K562 (cell line): ENCODE results near the gene ATP5MC3. TPM values are rescaled to one million over a fixed set of nuclear protein-coding genes. Genes with fewer than 3 reads are reported as not detected.

ENCODE experiments used
- ATAC-seq: fragments of 200-7000 bp; cut with Tn5 transposase; 3 replicates; pipeline ENCODE4 v1.9.1; 2020; ENCODE audit warnings: moderate library complexity
- BruUV-seq: library from RNA; stranded (reverse); fragments of 400-500 nt; replicated peaks from 2 replicates; lab custom pipeline; 2021; lab: Mats Ljungman, UMichigan
- CTCF ChIA-PET: fragments of 300-600 bp; formaldehyde crosslinking; extraction: SDS; loops from one replicate; lab custom pipeline; 2021; ENCODE audit warnings: low intra/inter-chr PET ratio; lab: Yijun Ruan, JAX
- POLR2A ChIA-PET: fragments of 300-600, 350-650 bp; sonication (Branson Sonifier 250); formaldehyde crosslinking; extraction: SDS; loops from one replicate; lab custom pipeline; 2021; ENCODE audit warnings: antibody characterized with exemption, inconsistent platforms; lab: Yijun Ruan, JAX
- DNase-seq, 4 experiments: peaks; one replicate each; pipeline versions ENCODE4 v3.0.0 to v3.0.0-alpha.2; 2011 to 2018; ENCODE audit warnings: low spot score in 3 of 4, mixed read lengths in 3 of 4; ENCODE audit errors: extremely low read depth in 1 of 4
- FAIRE-seq: peaks from 2 replicates; lab custom pipeline; 2011; peaks lifted over from hg19 to GRCh38; lab: Jason Lieb, UNC
- H2AFZ ChIP-seq: 2 replicates; pipeline ENCODE4 v1.6.0; 2011; ENCODE audit warnings: low read depth, low read length, control low read depth, inconsistent platforms
- H3K27ac ChIP-seq: fragments of 200-600 bp; 3 replicates; pipeline ENCODE4 v1.8.0; 2011; ENCODE audit warnings: low read depth, mild to moderate bottlenecking, control low read depth, inconsistent platforms, low read length, moderate library complexity, mixed read lengths; ENCODE audit errors: extremely low read depth
- H3K27me3 ChIP-seq, 2 experiments: fragments of 300-600 bp in 1 of 2; 2 replicates in 1 of 2; 3 replicates in 1 of 2; pipeline versions ENCODE4 v1.6.0 to v1.8.0; 2011; ENCODE audit warnings: inconsistent platforms in 2 of 2, low read length in 2 of 2, mild to moderate bottlenecking in 1 of 2, mixed read lengths in 1 of 2, moderate library complexity in 1 of 2; ENCODE audit not compliant: control insufficient read depth in 2 of 2, insufficient read depth in 2 of 2
- H3K36me3 ChIP-seq: fragments of 300-600 bp; 3 replicates; pipeline ENCODE4 v1.8.0; 2011; ENCODE audit warnings: mild to moderate bottlenecking, low read length, inconsistent platforms; ENCODE audit not compliant: control insufficient read depth, insufficient read depth
- H3K4me1 ChIP-seq, 2 experiments: fragments of 200-600 bp in 1 of 2; replicated peaks in 1 of 2; 2 replicates in 1 of 2; 3 replicates in 1 of 2; pipeline versions ENCODE4 v1.5.1 to v1.8.0; 2011; ENCODE audit warnings: inconsistent platforms in 2 of 2, low read length in 2 of 2, mild to moderate bottlenecking in 1 of 2, mixed read lengths in 1 of 2, moderate library complexity in 1 of 2; ENCODE audit not compliant: control insufficient read depth in 2 of 2, insufficient read depth in 2 of 2
- H3K4me2 ChIP-seq: 2 replicates; pipeline ENCODE4 v1.6.1; 2011; ENCODE audit warnings: low read length, control low read depth, inconsistent platforms, mixed read lengths; ENCODE audit not compliant: insufficient read depth
- H3K4me3 ChIP-seq: fragments of 200-600 bp; sonication (generic), shearing (Covaris generic); 2 replicates; pipeline ENCODE4 v1.5.1; 2016; ENCODE audit warnings: control low read depth, inconsistent platforms
- H3K79me2 ChIP-seq: fragments of 200-600 bp; 3 replicates; pipeline ENCODE4 v1.8.0; 2011; ENCODE audit warnings: low read length, inconsistent platforms; ENCODE audit not compliant: control insufficient read depth, insufficient read depth
- H3K9ac ChIP-seq, 2 experiments: 2 replicates each; pipeline versions ENCODE4 v1.6.0 to v1.6.1; 2011; ENCODE audit warnings: low read depth in 2 of 2, low read length in 2 of 2, control low read depth in 1 of 2, inconsistent platforms in 1 of 2, mild to moderate bottlenecking in 1 of 2, mixed read lengths in 1 of 2; ENCODE audit not compliant: insufficient read depth in 1 of 2
- H3K9me1 ChIP-seq: one replicate; pipeline ENCODE4 v1.6.0; 2011; ENCODE audit warnings: inconsistent platforms, mild to moderate bottlenecking, low read length, moderate library complexity; ENCODE audit not compliant: control insufficient read depth, insufficient read depth
- H3K9me3 ChIP-seq: replicated peaks from 2 replicates; pipeline ENCODE4 v1.5.1; 2011; ENCODE audit warnings: low read depth, low read length, inconsistent platforms; ENCODE audit not compliant: control insufficient read depth, insufficient read depth
- H4K20me1 ChIP-seq: replicated peaks from 2 replicates; pipeline ENCODE4 v1.6.1; 2011; ENCODE audit warnings: low read length, inconsistent platforms, mixed read lengths; ENCODE audit not compliant: control insufficient read depth, insufficient read depth
- FOXA3 ChIP-seq, 2 experiments: fragments of 450-650 bp in 1 of 2; sonication (generic) in 1 of 2; formaldehyde crosslinking; IDR thresholded peaks in 1 of 2; conservative IDR thresholded peaks in 1 of 2; 2 replicates each; pipeline versions ENCODE4 v1.4.0 to v1.8.0; 2020 to 2022; ENCODE audit warnings: mild to moderate bottlenecking in 2 of 2, missing genetic modification reagents in 1 of 2
- IRF9 ChIP-seq: fragments of 450-650 bp; IDR thresholded peaks from 2 replicates; pipeline ENCODE4 v1.6.1; 2016; ENCODE audit warnings: missing biosample characterization, missing genetic modification characterization
- KAT8 ChIP-seq: fragments of 450-650 bp; IDR thresholded peaks from 2 replicates; pipeline ENCODE4 v1.6.1; 2016; ENCODE audit warnings: low read depth, mild to moderate bottlenecking
- KDM2B ChIP-seq: fragments of 250-450 bp; sonication (Bioruptor Pico); IDR thresholded peaks from 2 replicates; pipeline ENCODE4 v1.8.0; 2021; ENCODE audit warnings: mild to moderate bottlenecking, moderate library complexity
- NR2F6 ChIP-seq: fragments of 450-650 bp; formaldehyde crosslinking; IDR thresholded peaks from 2 replicates; pipeline ENCODE4 v1.4.0; 2020; ENCODE audit warnings: mild to moderate bottlenecking
- STAG1 ChIP-seq: sonication (generic); formaldehyde crosslinking; IDR thresholded peaks from 2 replicates; pipeline ENCODE4 v1.5.0; 2020; ENCODE audit warnings: missing genetic modification reagents, borderline replicate concordance
- TCFL5 ChIP-seq: fragments of 250-450 bp; sonication (Bioruptor Pico); conservative IDR thresholded peaks from 2 replicates; pipeline ENCODE4 v1.6.1; 2021; ENCODE audit warnings: mild to moderate bottlenecking, moderate library complexity, matching md5 sums
- ZNF224 ChIP-seq: sonication (generic); formaldehyde crosslinking; IDR thresholded peaks from 2 replicates; pipeline ENCODE4 v1.8.0; 2022; ENCODE audit warnings: mild to moderate bottlenecking, missing genetic modification reagents
- WGBS: fragments of 100-300 bp; shearing (Covaris generic); methylation state at CpG from one replicate; pipeline ENCODE4 v1.1.6; 2016; ENCODE audit warnings: low coverage, mixed read lengths; ENCODE audit not compliant: insufficient coverage; ENCODE audit errors: missing lambda C conversion rate; 5-methylcytosine and 5-hydroxymethylcytosine counted together
- in situ Hi-C: fragments of 300-500 bp; cut with MboI; formaldehyde crosslinking; loops from 4 replicates; pipeline ENCODE4 v1.15.0; 2018; ENCODE audit warnings: inconsistent platforms, mixed read lengths
- intact Hi-C: fragments of 100-400 bp; cut with micrococcal nuclease; formaldehyde crosslinking; loops from 2 replicates; pipeline ENCODE4 v1.14.2; 2022
- polyA plus RNA-seq, 8 experiments: library from polyadenylated mRNA; depleted of rRNA in 4 of 8; stranded (reverse) in 5 of 8; unstranded in 3 of 8; fragments of >200 nt; fragmentation: Nextera tagmentation in 2 of 8; fragmentation: Illumina TruSeq in 1 of 8; extraction: Ambion mirVana in 2 of 8; extraction: Trizol in 1 of 8; gene quantifications; 2 replicates each; pipeline versions ENCODE4 v1.2.1 to v1.2.3, GENCODE V29; 2011 to 2014; ENCODE audit warnings: inconsistent platforms in 1 of 8, missing spikeins in 1 of 8
- total RNA-seq, 7 experiments: library from RNA; depleted of rRNA in 6 of 7; stranded (reverse); fragments of >200 nt in 6 of 7; fragmentation: Illumina TruSeq in 2 of 7; extraction: Trizol in 2 of 7; gene quantifications; 2 replicates each; pipeline versions ENCODE4 v1.2.1 to v1.2.3, GENCODE V29; 2011 to 2021; ENCODE audit warnings: low replicate concordance in 1 of 7
- TF ChIP-seq, protein P1 (sequence below): sonication (generic); IDR thresholded peaks from 2 replicates; pipeline ENCODE4 v1.6.1; 2016
- TF ChIP-seq, protein P2 (sequence below), 2 experiments: fragments of 450-650 bp in 1 of 2; sonication (generic) in 1 of 2; formaldehyde crosslinking in 1 of 2; IDR thresholded peaks; 2 replicates each; pipeline versions ENCODE4 v1.7.1 to v1.9.0; 2016 to 2022; ENCODE audit warnings: inconsistent platforms in 1 of 2, mild to moderate bottlenecking in 1 of 2, missing genetic modification reagents in 1 of 2

The ATP5MC3 gene
- total and polyA plus RNA-seq, 9 of the 15 experiments (the other 6 are each of a cell fraction or from before 2014, with no cell fraction given), result 423 to 2,565 (median 1,012) TPM

DNA sequence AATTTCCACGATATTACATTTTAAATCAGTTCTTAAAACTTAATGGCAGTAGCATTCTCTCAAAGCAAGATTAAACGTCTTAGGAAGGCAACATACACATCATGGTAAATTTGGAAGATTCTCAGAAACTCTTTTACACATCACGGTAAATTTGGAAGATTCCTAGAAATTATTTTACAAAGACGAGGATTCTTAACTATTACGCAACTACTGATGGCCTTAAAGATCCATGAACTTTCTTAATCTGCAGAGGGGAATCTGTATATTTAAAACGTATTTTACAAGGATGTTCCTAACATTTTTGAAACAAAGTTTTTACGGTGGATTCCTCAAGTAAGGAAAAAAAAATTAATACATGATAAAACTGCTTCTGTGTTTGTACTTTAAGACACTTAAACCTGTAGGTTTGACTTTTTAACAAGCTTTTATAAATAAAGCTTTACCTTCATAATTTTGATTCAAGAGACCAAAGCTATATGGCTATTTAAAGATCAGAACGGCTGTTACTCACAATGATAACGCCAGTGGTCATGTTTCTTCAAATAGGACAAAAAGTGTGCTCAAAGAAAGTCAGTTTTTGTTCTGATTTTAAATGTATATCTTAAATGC, 15.2 kb downstream of the ATP5MC3 start:
- in situ Hi-C loops, result loop anchor here (10.0 kb wide), 1 partner anchor 1222 kb away; no protein-coding TSS in a partner anchor
- Histone ChIP-seq H3K4me2 (peak overlapping the region; percentile 98), H3K9me3 (peaks cover 3% of the 10 kb centered on the region; the same call in 1 of the 2 replicates), H3K4me1 (peaks cover 10 to 11% of the 10 kb centered on the region in 2 experiments), H3K4me3 (peak overlapping the region; percentile 69), H3K9ac (peak overlapping the region in 1 of 2 experiments; percentile 99; a peak in 3 of 4 replicates), H3K27ac (peak overlapping the region; percentile 98), H3K9me1 (no peaks in the 10 kb centered on the region), H3K27me3 (no peaks in the 10 kb centered on the region), H4K20me1 (no peaks in the 10 kb centered on the region), H2AFZ (no peak overlapping the region), H3K79me2 (peaks cover 86% of the 10 kb centered on the region), H3K36me3 (peaks cover 11% of the 10 kb centered on the region; the same call in 2 of the 3 replicates)
- no peak for DNase-seq
- ChIA-PET POLR2A (interaction anchor here (0.7 to 3.4 kb wide), 10 partner anchors 11 to 101 kb away, joined by 3 to 28 read pairs (median 5); no protein-coding TSS in a partner anchor), CTCF (no interaction called here)
- BruUV-seq, result no TSS peak
- WGBS, result 1% methylated on average over 9 of the region's 9 CpGs
- intact Hi-C loops, result loop anchor here (5.0 kb wide), 2 partner anchors 54 to 836 kb away; partner anchors contain the start of gene LNPK
- no peak for ATAC-seq
- no peak for FAIRE-seq
- TF ChIP-seq TCFL5 (CRISPR knock-in tag), result no peak
- TF ChIP-seq KDM2B (CRISPR knock-in tag), result no peak
- peak; percentile 82; the same call in 1 of the 2 replicates for TF ChIP-seq IRF9 (tag)
- TF ChIP-seq, protein P1, sequence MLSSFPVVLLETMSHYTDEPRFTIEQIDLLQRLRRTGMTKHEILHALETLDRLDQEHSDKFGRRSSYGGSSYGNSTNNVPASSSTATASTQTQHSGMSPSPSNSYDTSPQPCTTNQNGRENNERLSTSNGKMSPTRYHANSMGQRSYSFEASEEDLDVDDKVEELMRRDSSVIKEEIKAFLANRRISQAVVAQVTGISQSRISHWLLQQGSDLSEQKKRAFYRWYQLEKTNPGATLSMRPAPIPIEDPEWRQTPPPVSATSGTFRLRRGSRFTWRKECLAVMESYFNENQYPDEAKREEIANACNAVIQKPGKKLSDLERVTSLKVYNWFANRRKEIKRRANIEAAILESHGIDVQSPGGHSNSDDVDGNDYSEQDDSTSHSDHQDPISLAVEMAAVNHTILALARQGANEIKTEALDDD, result no peak
- TF ChIP-seq FOXA3 (CRISPR knock-in tag; conservative IDR thresholded peaks at IDR 0.05 in 1 of 2, IDR thresholded peaks at IDR 0.05 in 1 of 2), result no peak
- TF ChIP-seq, protein P2, sequence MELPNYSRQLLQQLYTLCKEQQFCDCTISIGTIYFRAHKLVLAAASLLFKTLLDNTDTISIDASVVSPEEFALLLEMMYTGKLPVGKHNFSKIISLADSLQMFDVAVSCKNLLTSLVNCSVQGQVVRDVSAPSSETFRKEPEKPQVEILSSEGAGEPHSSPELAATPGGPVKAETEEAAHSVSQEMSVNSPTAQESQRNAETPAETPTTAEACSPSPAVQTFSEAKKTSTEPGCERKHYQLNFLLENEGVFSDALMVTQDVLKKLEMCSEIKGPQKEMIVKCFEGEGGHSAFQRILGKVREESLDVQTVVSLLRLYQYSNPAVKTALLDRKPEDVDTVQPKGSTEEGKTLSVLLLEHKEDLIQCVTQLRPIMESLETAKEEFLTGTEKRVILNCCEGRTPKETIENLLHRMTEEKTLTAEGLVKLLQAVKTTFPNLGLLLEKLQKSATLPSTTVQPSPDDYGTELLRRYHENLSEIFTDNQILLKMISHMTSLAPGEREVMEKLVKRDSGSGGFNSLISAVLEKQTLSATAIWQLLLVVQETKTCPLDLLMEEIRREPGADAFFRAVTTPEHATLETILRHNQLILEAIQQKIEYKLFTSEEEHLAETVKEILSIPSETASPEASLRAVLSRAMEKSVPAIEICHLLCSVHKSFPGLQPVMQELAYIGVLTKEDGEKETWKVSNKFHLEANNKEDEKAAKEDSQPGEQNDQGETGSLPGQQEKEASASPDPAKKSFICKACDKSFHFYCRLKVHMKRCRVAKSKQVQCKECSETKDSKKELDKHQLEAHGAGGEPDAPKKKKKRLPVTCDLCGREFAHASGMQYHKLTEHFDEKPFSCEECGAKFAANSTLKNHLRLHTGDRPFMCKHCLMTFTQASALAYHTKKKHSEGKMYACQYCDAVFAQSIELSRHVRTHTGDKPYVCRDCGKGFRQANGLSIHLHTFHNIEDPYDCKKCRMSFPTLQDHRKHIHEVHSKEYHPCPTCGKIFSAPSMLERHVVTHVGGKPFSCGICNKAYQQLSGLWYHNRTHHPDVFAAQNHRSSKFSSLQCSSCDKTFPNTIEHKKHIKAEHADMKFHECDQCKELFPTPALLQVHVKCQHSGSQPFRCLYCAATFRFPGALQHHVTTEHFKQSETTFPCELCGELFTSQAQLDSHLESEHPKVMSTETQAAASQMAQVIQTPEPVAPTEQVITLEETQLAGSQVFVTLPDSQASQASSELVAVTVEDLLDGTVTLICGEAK (IDR thresholded peaks at IDR 0.05), result peak; percentile 64
- TF ChIP-seq, protein P2 (CRISPR knock-in tag; IDR thresholded peaks at IDR 0.05), result no peak
- TF ChIP-seq KAT8, result no peak
- no peak for TF ChIP-seq ZNF224
- TF ChIP-seq STAG1 (CRISPR knock-in tag), result no peak
- no peak for TF ChIP-seq NR2F6 (CRISPR knock-in tag)
